ENCODE measurements around the gene SUGCT. TPM values are rescaled to one million over a fixed set of nuclear protein-coding genes. Genes with fewer than 3 reads are reported as not detected.

The SUGCT gene
- polyA plus RNA-seq, 1 of the 3 experiments (the other 2 are of a cell fraction) = 53.7 TPM

GRCh38 chr7:40717242-40717641 is 582.4 kb downstream of the SUGCT start (continued):
- TF ChIP-seq IRF3 (IDR thresholded peaks at IDR 0.05; ENCODE audit: low read depth, low read length) (no peak), PBX3 (IDR thresholded peaks at IDR 0.05) (peak; percentile 37; the same call in 1 of the 2 replicates), RCOR1 (IDR thresholded peaks at IDR 0.05; ENCODE audit: low read length) (peak; percentile 39; the same call in 1 of the 2 replicates), TAF1 (IDR thresholded peaks at IDR 0.05; ENCODE audit: borderline replicate concordance, low read depth, low read length) (peak; percentile 90), USF2 (IDR thresholded peaks at IDR 0.05; ENCODE audit: borderline replicate concordance, low read depth, low read length) (no peak), JUND (IDR thresholded peaks at IDR 0.05) (peak; percentile 15; the same call in 1 of the 2 replicates), GABPA (IDR thresholded peaks at IDR 0.05; ENCODE audit: low read depth) (no peak), NFIC (IDR thresholded peaks at IDR 0.05; ENCODE audit: borderline replicate concordance) (0 out of 2 replicates have a peak, but pooled peaks have one; percentile 17), YY1 (IDR thresholded peaks at IDR 0.05; ENCODE audit: low read depth) (peak; percentile 34), ZBTB33 (IDR thresholded peaks at IDR 0.05; ENCODE audit: borderline replicate concordance, low read depth) (no peak), RAD21 (IDR thresholded peaks at IDR 0.05; ENCODE audit: low read length) (peak; percentile 22; the same call in 1 of the 2 replicates), SIN3A (IDR thresholded peaks at IDR 0.05; ENCODE audit: borderline replicate concordance, low read depth, low read length) (peak; percentile 35; the same call in 1 of the 2 replicates), FOXM1 (IDR thresholded peaks at IDR 0.05; ENCODE audit: low read depth) (no peak), NRF1 (IDR thresholded peaks at IDR 0.05; ENCODE audit: low read depth, low read length) (peak; percentile 56), SMC3 (IDR thresholded peaks at IDR 0.05; ENCODE audit: low read depth, low read length) (peak; percentile 33)

- peaks cover 0 to 4% of the 10 kb centered on the region in 2 experiments for H3K36me3 ChIP-seq (replicated peaks in 1 of 2; ENCODE audit: control insufficient read depth in 1 of 2, insufficient read depth in 2 of 2, low read length in 1 of 2)
- no peak overlapping the region for H3K4me3 ChIP-seq (ENCODE audit: low read depth in 2 of 2, low read length in 1 of 2)
- H3K4me1 ChIP-seq (ENCODE audit: control insufficient read depth in 1 of 2, insufficient read depth in 2 of 2, low read depth in 1 of 2, low read length in 1 of 2) = peaks cover 35 to 61% of the 10 kb centered on the region in 2 experiments
- ChIA-PET CTCF (interaction anchor here (0.6 to 1.3 kb wide), 4 partner anchors 116 to 984 kb away, joined by 3 read pairs; no protein-coding TSS in a partner anchor), POLR2A (no interaction called here)
- H3K9me2 ChIP-seq = no peaks in the 10 kb centered on the region
- H3K27ac ChIP-seq (ENCODE audit: low read depth in 2 of 2, low read length in 1 of 2) = peak overlapping the region; percentile 89 to 96
- H3K79me2 ChIP-seq (ENCODE audit: insufficient read depth) = peaks cover 33% of the 10 kb centered on the region
- no peak for DNase-seq
- H3K9me3 ChIP-seq = no peaks in the 10 kb centered on the region
- H3K4me2 ChIP-seq = peak overlapping the region; percentile 15; the same call in 1 of the 2 replicates
- H4K20me1 ChIP-seq (ENCODE audit: insufficient read depth) = no peaks in the 10 kb centered on the region
- H3K9ac ChIP-seq = peak overlapping the region; percentile 51
- H2AFZ ChIP-seq (ENCODE audit: low read depth) = no peak overlapping the region
- WGBS (ENCODE audit: low lambda C conversion rate) = 73% methylated on average over 1 of the region's 1 CpG
- H3K27me3 ChIP-seq (ENCODE audit: insufficient read depth) = no peaks in the 10 kb centered on the region
- peaks cover 58% of the 10 kb centered on the region for H3F3A ChIP-seq (replicated peaks; ENCODE audit: insufficient read depth)
- TF ChIP-seq TEAD4 (IDR thresholded peaks at IDR 0.05; ENCODE audit: borderline replicate concordance, insufficient read depth) (no peak), PBX3 (IDR thresholded peaks at IDR 0.05) (peak; percentile 26), FOXJ3 (CRISPR knock-in tag; IDR thresholded peaks at IDR 0.05) (no peak), RFX5 (IDR thresholded peaks at IDR 0.05; ENCODE audit: low read length) (no peak), TCF12 (IDR thresholded peaks at IDR 0.05) (peak; percentile 58), CHD2 (IDR thresholded peaks at IDR 0.05; ENCODE audit: low read length, partially characterized antibody) (no peak), EP300 (IDR thresholded peaks at IDR 0.05; ENCODE audit: borderline replicate concordance in 1 of 2, low read depth in 1 of 2, low read length in 1 of 2) (peak in 1 of 2 experiments; percentile 50; a peak in 2 of 4 replicates), POLR2AphosphoS5 (IDR thresholded peaks at IDR 0.05; ENCODE audit: low read depth, low read length) (no peak; the same call in 1 of the 2 replicates), USF2 (IDR thresholded peaks at IDR 0.05; ENCODE audit: borderline replicate concordance, low read depth, low read length) (no peak), NFIC (IDR thresholded peaks at IDR 0.05; ENCODE audit: borderline replicate concordance) (no peak), GABPA (IDR thresholded peaks at IDR 0.05; ENCODE audit: low read depth) (no peak; the same call in 1 of the 2 replicates), MAX (IDR thresholded peaks at IDR 0.05; ENCODE audit: low read depth) (peak; percentile 18; the same call in 1 of the 2 replicates), GATA2 (CRISPR knock-in tag; IDR thresholded peaks at IDR 0.05) (no peak), JUND (IDR thresholded peaks at IDR 0.05) (peak; percentile 75), FOXM1 (IDR thresholded peaks at IDR 0.05; ENCODE audit: low read depth) (0 out of 2 replicates have a peak, but pooled peaks have one; percentile 38)
Measured at GRCh38 chr7:40720416-40720815, 585.6 kb downstream of the SUGCT start.

Data from SK-N-SH (cell line).